Trophoblast cell (in vitro differentiated cells and primary cell): Measurements from ENCODE around the gene CD274.

Source experiments
- DNase-seq, 2 donors: peaks; one replicate each; pipeline ENCODE4 v3.0.0-alpha.2; 2016
- H2AFZ ChIP-seq: 2 replicates; pipeline ENCODE4 v1.6.1; 2013; ENCODE audit warnings: low read length, moderate library complexity, mild to moderate bottlenecking; ENCODE audit not compliant: insufficient read depth, poor library complexity
- H2AK5ac ChIP-seq: 2 replicates; pipeline ENCODE4 v1.6.1; 2013; ENCODE audit warnings: mild to moderate bottlenecking, low read length
- H2BK120ac ChIP-seq: 2 replicates; pipeline ENCODE4 v1.6.1; 2013; ENCODE audit warnings: low read length, mild to moderate bottlenecking, moderate library complexity; ENCODE audit not compliant: insufficient read depth, poor library complexity
- H2BK12ac ChIP-seq: 2 replicates; pipeline ENCODE4 v1.6.1; 2013; ENCODE audit warnings: mild to moderate bottlenecking, low read length, moderate library complexity
- H2BK5ac ChIP-seq: 2 replicates; pipeline ENCODE4 v1.6.1; 2013; ENCODE audit warnings: low read length, low read depth, moderate library complexity, mild to moderate bottlenecking; ENCODE audit not compliant: poor library complexity
- H3K14ac ChIP-seq: 2 replicates; pipeline ENCODE4 v1.6.1; 2013; ENCODE audit warnings: mild to moderate bottlenecking, low read length
- H3K18ac ChIP-seq: 2 replicates; pipeline ENCODE4 v1.6.1; 2013; ENCODE audit warnings: mild to moderate bottlenecking, low read length
- H3K23ac ChIP-seq: 2 replicates; pipeline ENCODE4 v1.6.1; 2013; ENCODE audit warnings: low read length
- H3K27ac ChIP-seq: 2 replicates; pipeline ENCODE4 v1.5.1; 2013; ENCODE audit warnings: low read depth, mild to moderate bottlenecking, inconsistent platforms, low read length, moderate library complexity
- H3K27me3 ChIP-seq: 2 replicates; pipeline ENCODE4 v1.6.1; 2013; ENCODE audit warnings: inconsistent platforms, mild to moderate bottlenecking, low read length, moderate library complexity; ENCODE audit not compliant: insufficient read depth
- H3K36me3 ChIP-seq, 2 experiments: 1 replicate in 1 of 2; 2 replicates in 1 of 2; pipeline ENCODE4 v1.6.1; 2013; ENCODE audit warnings: low read length in 2 of 2, mild to moderate bottlenecking in 2 of 2, moderate library complexity in 1 of 2; ENCODE audit not compliant: insufficient read depth in 2 of 2, control insufficient read depth in 1 of 2
- H3K4ac ChIP-seq: 2 replicates; pipeline ENCODE4 v1.6.1; 2013; ENCODE audit warnings: low read depth, mild to moderate bottlenecking, low read length, moderate library complexity
- H3K4me1 ChIP-seq, 2 experiments: 1 replicate in 1 of 2; 2 replicates in 1 of 2; pipeline ENCODE4 v1.6.1; 2013; ENCODE audit warnings: low read length in 2 of 2, mild to moderate bottlenecking in 2 of 2, moderate library complexity in 1 of 2; ENCODE audit not compliant: insufficient read depth in 2 of 2, control insufficient read depth in 1 of 2
- H3K4me2 ChIP-seq: 2 replicates; pipeline ENCODE4 v1.6.1; 2013; ENCODE audit warnings: inconsistent platforms, mild to moderate bottlenecking, low read length, moderate library complexity
- H3K4me3 ChIP-seq: 2 replicates; pipeline ENCODE4 v1.5.1; 2013; ENCODE audit warnings: mild to moderate bottlenecking, low read depth, low read length, inconsistent platforms
- H3K79me1 ChIP-seq: one replicate; pipeline ENCODE4 v1.6.1; 2013; ENCODE audit warnings: low read length
- H3K79me2 ChIP-seq: 2 replicates; pipeline ENCODE4 v1.6.1; 2013; ENCODE audit warnings: low read length, mild to moderate bottlenecking; ENCODE audit not compliant: control insufficient read depth, insufficient read depth, poor library complexity
- H3K9ac ChIP-seq: 2 replicates; pipeline ENCODE4 v1.6.1; 2013; ENCODE audit warnings: mild to moderate bottlenecking, low read length
- H3K9me3 ChIP-seq: 2 replicates; pipeline ENCODE4 v1.6.1; 2013; ENCODE audit warnings: low read depth, mild to moderate bottlenecking, control low read depth, inconsistent platforms, low read length; ENCODE audit not compliant: insufficient read depth
- H4K12ac ChIP-seq: 2 replicates; pipeline ENCODE4 v1.6.1; 2013; ENCODE audit warnings: low read depth, mild to moderate bottlenecking, low read length, moderate library complexity
- H4K8ac ChIP-seq: 2 replicates; pipeline ENCODE4 v1.6.1; 2013; ENCODE audit warnings: low read depth, mild to moderate bottlenecking, low read length, moderate library complexity
- H4K91ac ChIP-seq: one replicate; pipeline ENCODE4 v1.6.1; 2013; ENCODE audit warnings: low read depth, mild to moderate bottlenecking, low read length, moderate library complexity
- WGBS: extraction: QIAGEN DNeasy Blood & Tissue Kit; methylation state at CpG from one replicate; pipeline ENCODE4 v1.1.7; 2013; ENCODE audit warnings: missing lambda C conversion rate; ENCODE audit not compliant: insufficient read length, insufficient coverage; ENCODE audit errors: extremely low coverage; 5-methylcytosine and 5-hydroxymethylcytosine counted together

The CD274 gene

DNA sequence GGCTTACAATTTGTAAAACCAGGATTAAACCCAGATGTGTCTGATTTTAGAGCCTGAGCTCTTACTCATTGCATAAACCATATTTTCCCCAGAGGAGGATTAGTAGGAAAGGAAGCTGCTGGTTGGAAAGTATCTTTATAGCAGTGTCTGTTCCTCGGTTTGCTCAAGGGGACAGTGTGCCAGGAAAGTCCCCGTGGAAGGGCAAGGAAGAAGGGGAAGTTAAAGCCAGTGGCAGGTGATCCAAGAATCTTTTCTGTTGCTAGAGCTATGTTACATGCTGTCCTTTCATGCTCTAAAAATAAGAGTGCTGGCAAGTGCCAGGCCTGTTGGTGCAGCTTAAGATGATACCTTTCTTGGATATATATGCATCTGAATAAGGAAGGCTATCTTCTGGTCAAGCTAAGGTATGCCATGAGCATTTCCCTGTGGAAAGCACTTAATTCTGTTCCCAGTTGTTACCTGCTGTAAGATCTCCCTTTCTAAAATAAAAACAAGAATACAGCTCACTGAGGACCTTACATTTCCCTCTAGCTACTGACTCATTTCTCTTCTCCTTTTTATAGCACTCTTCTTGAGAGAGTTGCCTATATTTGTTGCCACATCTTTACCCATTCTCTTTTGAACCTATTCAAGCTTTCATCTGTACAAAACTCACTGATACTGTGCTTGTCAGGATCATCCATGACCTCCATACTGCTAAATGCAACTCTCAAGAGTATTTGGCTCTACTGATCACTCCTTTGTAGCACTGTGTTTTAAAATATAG is 68.0 kb downstream of the CD274 start:
- H2BK12ac ChIP-seq: no peak overlapping the region
- H3K27me3 ChIP-seq: no peaks in the 10 kb centered on the region
- no peaks in the 10 kb centered on the region for H3K79me1 ChIP-seq
- H4K91ac ChIP-seq: no peak overlapping the region
- no peaks in the 10 kb centered on the region for H3K9me3 ChIP-seq
- no peak overlapping the region for H2AK5ac ChIP-seq
- H3K14ac ChIP-seq: no peak overlapping the region
- no peak for DNase-seq
- no peak overlapping the region for H3K23ac ChIP-seq
- no peaks in the 10 kb centered on the region for H3K79me2 ChIP-seq
- WGBS: no CpG with 5 or more reads among the region's 2 CpGs
- no peak overlapping the region for H2AFZ ChIP-seq
- H3K4me3 ChIP-seq: no peak overlapping the region
- H3K4me1 ChIP-seq: peaks cover 6 to 11% of the 10 kb centered on the region in 2 experiments
- H3K36me3 ChIP-seq: no peaks in the 10 kb centered on the region
- no peak overlapping the region for H3K9ac ChIP-seq
- H3K4ac ChIP-seq: no peak overlapping the region
- H3K18ac ChIP-seq: no peak overlapping the region
- no peak overlapping the region for H4K12ac ChIP-seq
- H2BK5ac ChIP-seq: no peak overlapping the region
- no peak overlapping the region for H3K27ac ChIP-seq
- no peak overlapping the region for H2BK120ac ChIP-seq
- H4K8ac ChIP-seq: no peak overlapping the region
- no peak overlapping the region for H3K4me2 ChIP-seq

GRCh38 chr9:5518937-5519319 is 68.6 kb downstream of the CD274 start:
- Histone ChIP-seq H3K36me3 (no peaks in the 10 kb centered on the region), H4K91ac (no peak overlapping the region), H3K27me3 (no peaks in the 10 kb centered on the region), H2AFZ (no peak overlapping the region), H3K4ac (no peak overlapping the region), H4K8ac (no peak overlapping the region), H2BK12ac (no peak overlapping the region), H3K79me2 (no peaks in the 10 kb centered on the region), H4K12ac (no peak overlapping the region), H3K27ac (no peak overlapping the region), H3K9ac (no peak overlapping the region), H3K14ac (no peak overlapping the region), H2AK5ac (no peak overlapping the region), H3K23ac (no peak overlapping the region), H3K4me2 (no peak overlapping the region), H3K9me3 (no peaks in the 10 kb centered on the region), H3K18ac (no peak overlapping the region), H2BK120ac (no peak overlapping the region), H3K4me1 (peaks cover 6 to 11% of the 10 kb centered on the region in 2 experiments), H3K4me3 (no peak overlapping the region), H2BK5ac (no peak overlapping the region), H3K79me1 (no peaks in the 10 kb centered on the region)
- no peak for DNase-seq
- WGBS: no CpG with 5 or more reads among the region's 2 CpGs
